Measurements from ENCODE around the gene PSMB7. TPM values are rescaled to one million over a fixed set of nuclear protein-coding genes. Genes with fewer than 3 reads are reported as not detected.

The PSMB7 gene
- total RNA-seq, 1 experiment from 2014 or later: 403 TPM

DNA sequence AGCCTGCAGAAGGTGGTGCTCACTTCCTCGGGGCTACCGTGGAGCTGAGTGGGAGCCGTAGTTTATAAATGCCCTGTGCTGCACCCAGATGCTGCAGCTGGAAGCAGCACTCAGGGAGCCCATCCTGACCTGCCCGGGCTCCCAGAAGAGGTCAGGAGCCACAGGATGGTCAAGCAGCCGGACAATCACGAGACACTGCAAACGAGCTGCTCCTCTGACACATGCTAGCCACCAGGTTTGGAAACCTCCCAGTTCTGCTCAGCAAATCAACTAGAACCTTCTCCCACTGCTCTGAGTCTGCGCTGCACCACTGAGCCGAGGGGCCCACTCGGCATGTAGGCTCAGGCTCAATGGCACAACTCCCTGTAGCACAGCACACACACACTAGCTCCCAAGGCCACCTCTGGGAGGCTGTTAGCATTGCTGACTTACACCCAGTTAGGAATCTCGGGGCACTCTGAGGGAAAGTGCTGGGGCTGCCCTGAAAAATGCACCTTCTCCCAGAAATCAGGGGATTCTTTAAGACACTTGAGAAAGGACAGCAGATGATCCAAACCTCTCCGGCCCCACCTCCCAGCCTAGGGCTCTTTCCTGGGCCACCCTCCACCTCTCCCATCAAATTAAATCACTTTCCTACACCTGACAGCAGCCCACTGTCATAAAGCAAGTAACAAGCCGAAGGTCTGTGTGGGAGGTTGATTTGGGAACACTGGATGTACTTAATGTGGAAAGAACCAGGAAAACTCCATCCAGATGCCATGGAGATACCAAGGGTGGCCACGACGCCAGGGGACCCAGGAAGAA, 59.1 kb downstream of the PSMB7 start:
- DNase-seq: no peak
- no peaks in the 10 kb centered on the region for H3K4me1 ChIP-seq
- H3K9me3 ChIP-seq (replicated peaks): no peaks in the 10 kb centered on the region
- H3K36me3 ChIP-seq: peaks cover 27% of the 10 kb centered on the region
- no peak overlapping the region for H3K4me3 ChIP-seq
- H3K27me3 ChIP-seq: no peaks in the 10 kb centered on the region
- H3K27ac ChIP-seq: no peak overlapping the region

DNA sequence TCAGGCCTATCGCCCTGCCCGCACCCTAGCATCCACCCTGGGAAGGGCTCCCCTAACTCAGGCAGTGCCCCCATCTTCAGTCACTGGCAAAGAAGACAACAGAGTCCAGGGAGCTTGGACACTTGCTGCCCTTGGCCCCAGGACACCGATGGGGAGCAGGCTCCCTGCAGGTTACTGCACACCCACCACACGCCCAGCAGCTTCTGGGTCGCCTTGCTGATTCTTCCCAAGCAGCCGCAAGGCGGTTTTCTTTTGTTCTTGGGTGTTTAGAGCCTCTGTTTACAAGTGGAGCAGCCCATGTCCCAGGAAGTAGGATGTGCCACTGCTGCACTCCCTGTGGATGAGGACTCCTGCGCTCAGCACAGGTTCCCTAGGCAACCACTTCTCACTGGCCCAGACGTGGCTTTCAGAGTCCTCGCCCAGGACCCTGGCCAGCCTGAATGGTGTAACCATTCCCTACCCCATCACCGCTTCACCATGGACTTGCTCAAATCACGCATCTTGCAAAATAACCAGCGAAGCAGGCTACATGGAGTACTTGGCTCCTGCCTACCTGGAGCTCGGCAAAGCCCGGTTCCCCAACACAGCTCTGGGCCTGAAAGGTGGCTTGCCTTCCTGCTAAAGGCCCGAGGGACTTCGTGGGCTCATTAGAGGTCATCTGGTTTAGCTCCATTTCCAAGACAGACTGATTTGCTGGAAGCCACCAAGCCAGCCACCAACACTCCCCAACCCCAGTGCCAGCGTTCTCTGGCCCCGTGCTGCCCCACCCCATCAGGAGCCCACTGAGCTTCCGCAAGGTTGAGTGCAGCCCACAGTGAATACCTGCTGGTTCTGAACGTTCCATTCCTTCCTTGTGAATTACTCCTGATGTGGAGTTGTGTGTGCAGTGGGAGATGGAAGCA, 60.0 kb downstream of the PSMB7 start:
- Histone ChIP-seq H3K36me3 (peaks cover 36% of the 10 kb centered on the region), H3K27me3 (no peaks in the 10 kb centered on the region), H3K9me3 (replicated peaks) (no peaks in the 10 kb centered on the region), H3K4me1 (no peaks in the 10 kb centered on the region), H3K27ac (no peak overlapping the region), H3K4me3 (no peak overlapping the region)
- no peak for DNase-seq

GRCh38 chr9:124354346-124355038, 60.8 kb downstream of the PSMB7 start:
- Histone ChIP-seq H3K27me3 (no peaks in the 10 kb centered on the region), H3K9me3 (replicated peaks) (no peaks in the 10 kb centered on the region), H3K4me3 (no peak overlapping the region), H3K27ac (no peak overlapping the region), H3K36me3 (peaks cover 42% of the 10 kb centered on the region), H3K4me1 (no peaks in the 10 kb centered on the region)
- DNase-seq: no peak

DNA sequence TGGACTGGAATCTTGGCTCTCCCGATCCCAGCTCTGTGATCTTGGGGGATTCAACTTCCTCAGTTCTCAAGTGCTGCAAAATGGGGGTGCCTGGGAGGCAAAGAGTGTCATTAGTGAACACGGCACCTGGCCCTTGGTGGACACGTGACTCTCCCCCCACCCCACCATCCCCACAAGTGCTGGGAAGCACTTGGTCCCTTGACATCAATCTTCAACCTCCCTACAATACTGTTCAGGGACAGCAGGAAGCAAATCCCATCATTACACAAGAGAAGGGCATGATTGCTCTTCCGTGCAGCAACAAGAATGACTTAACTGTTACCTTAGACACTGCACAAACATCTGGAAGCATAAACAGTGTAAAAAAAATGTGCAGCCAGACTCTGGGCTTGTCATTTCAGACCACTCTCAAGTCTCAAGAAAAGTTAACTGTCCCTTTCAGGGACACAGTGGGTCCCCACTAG, 61.4 kb downstream of the PSMB7 start:
- Histone ChIP-seq H3K9me3 (replicated peaks) (no peaks in the 10 kb centered on the region), H3K4me1 (no peaks in the 10 kb centered on the region), H3K36me3 (peaks cover 48% of the 10 kb centered on the region), H3K4me3 (no peak overlapping the region), H3K27me3 (no peaks in the 10 kb centered on the region), H3K27ac (no peak overlapping the region)
- DNase-seq: no peak

GRCh38 chr9:124353166-124353768, 62.0 kb downstream of the PSMB7 start:
- H3K27ac ChIP-seq: no peak overlapping the region
- H3K4me1 ChIP-seq: no peaks in the 10 kb centered on the region
- no peaks in the 10 kb centered on the region for H3K9me3 ChIP-seq (replicated peaks)
- H3K36me3 ChIP-seq: peaks cover 54% of the 10 kb centered on the region
- no peak for DNase-seq
- H3K27me3 ChIP-seq: no peaks in the 10 kb centered on the region
- H3K4me3 ChIP-seq: no peak overlapping the region

DNA sequence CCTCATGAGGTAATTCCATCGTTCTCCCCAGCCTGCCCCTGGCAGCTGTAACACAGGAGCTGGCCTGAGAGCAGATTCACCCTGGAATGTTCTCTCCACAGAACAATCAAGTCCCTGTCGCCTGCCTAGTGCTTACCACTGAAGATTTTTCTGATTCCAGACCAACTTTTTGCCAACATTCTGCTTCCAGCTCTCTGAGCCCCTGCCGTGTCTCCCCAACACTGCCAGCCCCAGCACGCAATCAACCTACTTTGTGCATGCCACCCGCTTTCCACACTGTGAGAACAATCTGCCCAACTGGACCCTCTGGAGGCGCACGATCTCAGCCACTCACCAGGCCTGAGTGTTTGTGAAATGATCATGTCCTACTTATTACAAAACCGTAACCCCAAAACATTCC, 62.6 kb downstream of the PSMB7 start:
- no peaks in the 10 kb centered on the region for H3K9me3 ChIP-seq (replicated peaks)
- no peak overlapping the region for H3K4me3 ChIP-seq
- H3K27ac ChIP-seq: no peak overlapping the region
- H3K36me3 ChIP-seq: peaks cover 56% of the 10 kb centered on the region
- no peaks in the 10 kb centered on the region for H3K4me1 ChIP-seq
- H3K27me3 ChIP-seq: no peaks in the 10 kb centered on the region
- DNase-seq: no peak

- H3K36me3 ChIP-seq: peaks cover 56% of the 10 kb centered on the region
- DNase-seq: no peak
- no peaks in the 10 kb centered on the region for H3K9me3 ChIP-seq (replicated peaks)
- H3K4me1 ChIP-seq: no peaks in the 10 kb centered on the region
- H3K27ac ChIP-seq: no peak overlapping the region
- H3K27me3 ChIP-seq: no peaks in the 10 kb centered on the region
- H3K4me3 ChIP-seq: no peak overlapping the region
Measured at GRCh38 chr9:124351672-124352468, 63.4 kb downstream of the PSMB7 start.

DNA sequence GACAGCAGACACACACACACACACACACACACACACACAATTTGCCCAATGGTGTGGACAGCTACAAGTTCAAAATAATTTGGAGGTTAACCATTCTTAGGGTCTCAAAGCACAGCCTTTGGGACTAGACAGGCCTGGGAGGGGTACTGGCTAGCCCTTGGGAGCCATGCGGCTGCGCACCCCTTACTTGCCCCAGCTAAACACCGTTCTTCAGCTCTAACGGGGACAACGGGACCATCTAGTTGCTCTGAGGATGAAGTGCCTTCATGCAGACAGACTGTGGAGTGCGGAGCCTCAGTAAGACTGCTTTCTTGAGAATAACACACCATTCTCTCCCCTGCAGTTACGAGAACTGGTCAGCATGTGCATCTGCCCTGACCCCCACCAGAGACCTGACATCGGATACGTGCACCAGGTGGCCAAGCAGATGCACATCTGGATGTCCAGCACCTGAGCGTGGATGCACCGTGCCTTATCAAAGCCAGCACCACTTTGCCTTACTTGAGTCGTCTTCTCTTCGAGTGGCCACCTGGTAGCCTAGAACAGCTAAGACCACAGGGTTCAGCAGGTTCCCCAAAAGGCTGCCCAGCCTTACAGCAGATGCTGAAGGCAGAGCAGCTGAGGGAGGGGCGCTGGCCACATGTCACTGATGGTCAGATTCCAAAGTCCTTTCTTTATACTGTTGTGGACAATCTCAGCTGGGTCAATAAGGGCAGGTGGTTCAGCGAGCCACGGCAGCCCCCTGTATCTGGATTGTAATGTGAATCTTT, 64.6 kb downstream of the PSMB7 start:
- DNase-seq: no peak
- peaks cover 48% of the 10 kb centered on the region for H3K36me3 ChIP-seq
- no peaks in the 10 kb centered on the region for H3K27me3 ChIP-seq
- no peak overlapping the region for H3K27ac ChIP-seq
- no peaks in the 10 kb centered on the region for H3K9me3 ChIP-seq (replicated peaks)
- peaks cover 3% of the 10 kb centered on the region; the same call in 1 of the 2 replicates for H3K4me1 ChIP-seq
- no peak overlapping the region for H3K4me3 ChIP-seq

DNA sequence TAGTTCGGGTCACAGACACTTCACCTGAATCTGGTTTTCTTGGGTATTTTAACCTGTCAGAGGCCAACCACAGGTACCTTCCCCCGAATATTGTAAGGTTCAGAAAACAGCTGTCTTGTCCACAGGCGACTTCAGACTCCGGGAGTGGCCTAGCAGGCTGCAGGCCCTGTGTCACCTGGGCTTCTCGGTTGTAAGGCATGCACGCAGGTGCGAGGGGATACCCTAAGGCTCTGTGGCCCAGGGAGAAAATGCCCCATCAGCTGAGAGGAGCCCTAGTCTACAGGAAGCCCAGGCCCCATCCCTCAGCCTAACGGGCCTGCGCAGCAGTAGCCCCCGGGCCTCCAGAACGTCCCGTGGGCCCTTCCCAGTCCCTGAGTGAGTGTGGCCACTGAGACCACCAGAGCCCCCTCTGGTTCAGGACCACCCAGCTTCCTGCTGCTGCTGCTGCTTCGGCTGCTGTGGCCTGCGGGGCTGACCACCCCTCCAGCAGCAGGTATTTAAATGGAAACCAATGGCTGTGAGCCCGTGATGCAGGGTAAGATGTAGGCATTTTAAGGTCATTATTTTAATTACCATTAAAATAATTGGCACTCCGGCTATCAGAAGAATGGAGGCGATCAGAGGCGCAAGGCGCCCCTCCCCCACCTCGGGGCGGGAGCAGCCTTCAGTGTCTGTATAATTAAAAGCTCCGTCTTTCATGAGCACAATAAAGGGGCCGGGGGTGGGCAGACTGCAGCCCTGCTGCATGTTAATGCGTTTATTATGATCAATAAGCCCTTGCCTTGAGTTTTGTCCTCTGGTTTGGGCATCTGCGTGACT, 65.4 kb downstream of the PSMB7 start:
- no peak for DNase-seq
- Histone ChIP-seq H3K27me3 (no peaks in the 10 kb centered on the region), H3K36me3 (peaks cover 50% of the 10 kb centered on the region), H3K4me3 (no peak overlapping the region), H3K9me3 (replicated peaks) (no peaks in the 10 kb centered on the region), H3K4me1 (peaks cover 11% of the 10 kb centered on the region; the same call in 1 of the 2 replicates), H3K27ac (no peak overlapping the region)

GRCh38 chr9:124349267-124349666, 66.0 kb downstream of the PSMB7 start:
- H3K27me3 ChIP-seq: no peaks in the 10 kb centered on the region
- H3K27ac ChIP-seq: no peak overlapping the region
- H3K4me3 ChIP-seq: no peak overlapping the region
- no peaks in the 10 kb centered on the region for H3K9me3 ChIP-seq (replicated peaks)
- H3K36me3 ChIP-seq: peaks cover 48% of the 10 kb centered on the region
- no peak for DNase-seq
- H3K4me1 ChIP-seq: peaks cover 17% of the 10 kb centered on the region

GRCh38 chr9:124348831-124349230, 66.4 kb downstream of the PSMB7 start:
- DNase-seq: no peak
- no peak overlapping the region for H3K27ac ChIP-seq
- H3K27me3 ChIP-seq: no peaks in the 10 kb centered on the region
- peaks cover 48% of the 10 kb centered on the region for H3K36me3 ChIP-seq
- peaks cover 21% of the 10 kb centered on the region for H3K4me1 ChIP-seq
- H3K4me3 ChIP-seq: no peak overlapping the region
- no peaks in the 10 kb centered on the region for H3K9me3 ChIP-seq (replicated peaks)

DNA sequence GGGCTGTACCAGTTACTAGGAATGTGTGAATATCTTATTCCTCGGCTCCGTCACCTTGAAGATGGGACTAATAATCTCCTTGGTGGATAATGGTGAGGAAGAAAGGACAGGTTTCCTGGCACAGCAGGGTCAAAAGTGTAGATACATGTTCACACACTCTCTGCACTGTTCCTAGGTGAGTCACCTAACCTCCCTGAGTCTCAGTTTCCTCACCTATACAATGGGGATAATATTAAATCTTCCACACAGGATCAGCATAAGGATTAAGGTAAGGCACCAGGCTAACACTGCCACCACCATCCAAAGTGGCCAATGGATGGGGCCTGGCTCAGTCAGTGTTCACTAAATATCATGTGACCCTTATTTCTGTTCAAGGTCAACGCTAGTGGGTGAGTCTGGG, 66.9 kb downstream of the PSMB7 start:
- H3K27me3 ChIP-seq: no peaks in the 10 kb centered on the region
- no peaks in the 10 kb centered on the region for H3K9me3 ChIP-seq (replicated peaks)
- peaks cover 26% of the 10 kb centered on the region for H3K4me1 ChIP-seq
- peaks cover 48% of the 10 kb centered on the region for H3K36me3 ChIP-seq
- no peak overlapping the region for H3K27ac ChIP-seq
- no peak for DNase-seq
- no peak overlapping the region for H3K4me3 ChIP-seq

DNA sequence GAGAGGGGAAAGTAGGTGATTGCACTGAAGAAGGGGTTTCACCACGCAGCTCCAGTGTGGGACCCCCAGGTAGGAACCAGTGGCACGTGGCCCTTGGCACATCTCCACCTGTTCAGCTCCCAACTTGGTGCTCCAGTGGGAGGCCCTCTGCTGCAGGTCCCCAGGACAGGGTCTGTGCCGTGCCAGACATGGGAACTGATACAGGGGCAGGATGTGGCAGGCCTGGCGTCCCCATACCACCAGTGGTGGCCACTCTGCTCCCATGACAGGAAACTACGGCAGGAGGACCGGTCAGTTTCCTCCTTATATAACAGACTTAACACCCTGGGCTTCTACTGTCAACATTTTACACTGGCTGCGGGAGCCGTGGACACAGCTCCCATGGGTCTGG, 67.3 kb downstream of the PSMB7 start:
- Histone ChIP-seq H3K9me3 (replicated peaks) (no peaks in the 10 kb centered on the region), H3K27me3 (no peaks in the 10 kb centered on the region), H3K36me3 (peaks cover 48% of the 10 kb centered on the region), H3K4me1 (peaks cover 28% of the 10 kb centered on the region), H3K4me3 (no peak overlapping the region), H3K27ac (no peak overlapping the region)
- DNase-seq: no peak

All from SJCRH30 (cell line).